Natural killer cell treated with Interleukin-12 subunit alpha and Interleukin-12 subunit beta and Interleukin-15 and Interleukin-18, amount 100 ng/mL, for 72 hours (primary cell): ENCODE results near the gene GPRC5A. TPM values are rescaled to one million over a fixed set of nuclear protein-coding genes. Genes with fewer than 3 reads are reported as not detected.
"Not testable (repeated sequence)": the region's sequence is repeated elsewhere in the genome, so short reads cannot be mapped to it uniquely, and the experiment has no call there.

Experiments
- ATAC-seq, 2 donors: fragments of 150-1000 bp; cut with Tn5 transposase in 1 of 2; sonication (Bioruptor Pico), chemical (Tn5 transposase) in 1 of 2; 2 replicates each; pipeline ENCODE4 v1.10.0; 2021
- DNase-seq: peaks from one replicate; pipeline ENCODE4 v3.0.0; 2022; ENCODE audit warnings: low spot score
- H3K27ac Mint-ChIP-seq, 2 donors: 1 replicate in 1 of 2; 2 replicates in 1 of 2; pipeline ENCODE4 v1.8.0; 2022; ENCODE audit warnings: mixed read lengths in 2 of 2, mild to moderate bottlenecking in 1 of 2, moderate library complexity in 1 of 2
- H3K27me3 Mint-ChIP-seq, 2 donors: 1 replicate in 1 of 2; 2 replicates in 1 of 2; pipeline ENCODE4 v1.8.0; 2022; ENCODE audit warnings: mixed read lengths in 2 of 2
- H3K36me3 Mint-ChIP-seq: one replicate; pipeline ENCODE4 v1.8.0; 2022; ENCODE audit warnings: mixed read lengths
- H3K4me1 Mint-ChIP-seq, 2 donors: 1 replicate in 1 of 2; 2 replicates in 1 of 2; pipeline ENCODE4 v1.8.0; 2022; ENCODE audit warnings: low read depth in 2 of 2, mixed read lengths in 2 of 2, mild to moderate bottlenecking in 1 of 2
- H3K4me3 Mint-ChIP-seq: one replicate; pipeline ENCODE4 v1.8.0; 2022; ENCODE audit warnings: mixed read lengths
- H3K9me3 Mint-ChIP-seq: 2 replicates; pipeline ENCODE4 v1.8.0; 2022; ENCODE audit warnings: mixed read lengths
- total RNA-seq, 2 donors: library from RNA; stranded (reverse); gene quantifications; one replicate each; pipeline ENCODE4 v1.2.3, GENCODE V29; 2022

Gene GPRC5A
- total RNA-seq = not detected

- ATAC-seq (peak; percentile 57 to 64), DNase-seq (peak; percentile 66)
- peaks cover 43 to 62% of the 10 kb centered on the region in 2 donors for H3K27me3 Mint-ChIP-seq
- H3K4me3 Mint-ChIP-seq = peak within 1 kb of the TSS; percentile 49
- H3K36me3 Mint-ChIP-seq = no peaks in the 10 kb centered on the region
- H3K9me3 Mint-ChIP-seq = no peaks in the 10 kb centered on the region
- H3K27ac Mint-ChIP-seq = no peak within 1 kb of the TSS
- H3K4me1 Mint-ChIP-seq = peaks cover 0 to 5% of the 10 kb centered on the region in 2 donors
Observed at GRCh38 chr12:12891080-12891880, at the start of gene GPRC5A. TSS of gene GPRC5A (plus strand) at chr12:12891562. CDS start at chr12:12908250, 16,688 bp downstream.

GRCh38 chr12:12845794-12846243 lies 45.5 kb upstream of the GPRC5A start:
- DNase-seq = no peak
- Mint-ChIP-seq H3K27ac (no peak overlapping the region), H3K9me3 (no peaks in the 10 kb centered on the region), H3K27me3 (no peaks in the 10 kb centered on the region), H3K36me3 (no peaks in the 10 kb centered on the region), H3K4me3 (no peak overlapping the region), H3K4me1 (no peaks in the 10 kb centered on the region)
- ATAC-seq = no peak

DNA sequence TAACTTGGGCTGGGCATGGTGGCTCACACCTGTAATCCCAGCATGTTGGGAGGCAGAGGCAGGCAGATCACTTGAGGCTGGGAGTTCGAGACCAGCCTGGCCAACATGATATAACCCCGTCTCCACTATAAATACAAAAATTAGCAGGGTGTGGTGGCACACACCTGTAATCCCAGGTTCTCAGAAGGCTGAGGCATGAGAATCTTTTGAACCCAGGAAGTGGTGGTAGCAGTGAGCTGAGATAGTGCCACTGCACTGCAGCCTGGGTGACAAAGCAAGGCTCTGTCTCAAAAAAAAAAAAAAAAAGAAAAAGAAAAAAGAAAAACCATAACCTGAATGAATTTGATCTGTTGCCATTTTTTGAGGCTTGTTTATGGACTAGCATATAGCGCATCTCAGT lies 44.6 kb upstream of the GPRC5A start:
- H3K4me1 Mint-ChIP-seq, H3K27ac Mint-ChIP-seq, H3K27me3 Mint-ChIP-seq, ATAC-seq, H3K9me3 Mint-ChIP-seq, DNase-seq, H3K4me3 Mint-ChIP-seq, H3K36me3 Mint-ChIP-seq: not testable (repeated sequence)

DNA sequence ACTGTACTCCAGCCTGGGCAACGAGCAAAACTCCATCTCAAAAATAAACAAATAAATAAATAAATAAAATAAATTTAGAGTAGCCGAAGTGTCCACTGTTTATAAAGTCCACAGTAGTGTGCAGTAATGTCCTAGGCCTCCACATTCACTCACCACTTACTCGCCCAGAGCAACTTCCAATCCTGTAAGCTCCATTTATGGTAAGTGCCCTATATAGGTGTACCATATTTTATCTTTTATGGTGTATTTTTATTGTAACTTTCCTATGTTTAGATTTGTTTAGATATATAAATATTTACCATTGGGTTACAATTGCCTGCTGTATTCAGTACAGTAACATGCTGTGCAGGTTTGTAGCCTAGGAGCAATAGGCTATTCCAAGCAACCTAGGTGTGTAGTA lies 37.9 kb upstream of the GPRC5A start:
- ATAC-seq (no peak), DNase-seq (no peak)
- Mint-ChIP-seq H3K27me3 (no peaks in the 10 kb centered on the region), H3K4me3 (no peak overlapping the region), H3K36me3 (no peaks in the 10 kb centered on the region), H3K27ac (no peak overlapping the region), H3K9me3 (no peaks in the 10 kb centered on the region), H3K4me1 (no peaks in the 10 kb centered on the region)

DNA sequence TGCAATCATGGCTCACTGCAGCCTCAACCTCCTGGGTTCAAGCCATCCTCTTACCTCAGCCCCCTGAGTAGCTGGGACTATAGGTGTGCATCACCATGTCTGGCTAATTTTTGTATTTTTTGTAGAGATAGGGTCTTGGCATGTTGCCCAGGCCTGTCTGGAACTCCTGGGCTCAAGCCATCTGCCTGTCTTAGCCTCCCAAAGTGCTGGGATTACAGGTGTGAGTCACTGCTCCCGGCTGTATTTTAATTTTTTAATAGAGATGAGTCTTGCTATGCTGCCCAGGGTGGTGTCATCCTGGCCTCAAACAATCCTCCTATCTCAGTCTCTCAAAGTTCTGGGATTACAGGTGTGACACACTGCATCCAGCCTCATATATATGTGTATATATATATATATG lies 31.7 kb upstream of the GPRC5A start:
- H3K27ac Mint-ChIP-seq = no peak overlapping the region

GRCh38 chr12:12864243-12864642 lies 27.1 kb upstream of the GPRC5A start:
- Mint-ChIP-seq H3K27ac (no peak overlapping the region), H3K9me3 (no peaks in the 10 kb centered on the region), H3K36me3 (peaks cover 3% of the 10 kb centered on the region), H3K4me3 (no peak overlapping the region), H3K27me3 (no peaks in the 10 kb centered on the region), H3K4me1 (no peaks in the 10 kb centered on the region)
- ATAC-seq (no peak), DNase-seq (no peak)

More for the DNA sequence above, 31.7 kb upstream of the GPRC5A start:
- Mint-ChIP-seq H3K4me3 (no peak overlapping the region), H3K27me3 (no peaks in the 10 kb centered on the region), H3K9me3 (no peaks in the 10 kb centered on the region), H3K36me3 (peaks cover 6% of the 10 kb centered on the region), H3K4me1 (no peaks in the 10 kb centered on the region)
- DNase-seq = no peak
- ATAC-seq = no peak

- Mint-ChIP-seq H3K4me1 (no peaks in the 10 kb centered on the region), H3K9me3 (no peaks in the 10 kb centered on the region), H3K27ac (no peak overlapping the region), H3K4me3 (no peak overlapping the region), H3K27me3 (peaks cover 0 to 6% of the 10 kb centered on the region in 2 donors), H3K36me3 (no peaks in the 10 kb centered on the region)
- DNase-seq = no peak
- ATAC-seq = no peak
Observed at GRCh38 chr12:12868477-12869235, 22.7 kb upstream of the GPRC5A start.

DNA sequence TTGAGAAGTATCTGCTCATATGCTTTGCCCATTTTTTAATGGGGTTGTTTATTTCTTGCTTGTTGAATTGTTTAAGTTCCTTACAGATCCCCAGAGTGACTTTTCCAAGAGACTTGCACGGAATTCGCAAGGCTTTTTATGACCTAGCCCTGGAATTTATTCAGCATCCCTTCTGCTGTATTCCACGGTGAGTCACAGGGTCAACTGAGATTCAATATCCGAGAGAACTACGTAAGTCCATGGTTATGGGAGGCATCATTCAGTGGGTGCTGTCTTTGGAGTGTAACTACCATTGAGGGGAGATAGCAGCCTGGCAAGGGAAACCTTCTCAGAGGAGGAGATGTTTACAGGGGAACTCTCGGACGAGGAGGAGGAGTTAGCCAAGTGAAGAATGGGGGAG lies 20.9 kb upstream of the GPRC5A start:
- Mint-ChIP-seq H3K27ac (no peak overlapping the region), H3K9me3 (no peaks in the 10 kb centered on the region), H3K4me1 (no peaks in the 10 kb centered on the region), H3K36me3 (no peaks in the 10 kb centered on the region), H3K27me3 (peaks cover 0 to 6% of the 10 kb centered on the region in 2 donors), H3K4me3 (no peak overlapping the region)
- ATAC-seq = no peak
- no peak for DNase-seq

GRCh38 chr12:12871587-12872138 lies 19.7 kb upstream of the GPRC5A start:
- Mint-ChIP-seq H3K4me3 (no peak overlapping the region), H3K9me3 (no peaks in the 10 kb centered on the region), H3K36me3 (no peaks in the 10 kb centered on the region), H3K4me1 (no peaks in the 10 kb centered on the region), H3K27ac (no peak overlapping the region), H3K27me3 (peaks cover 0 to 6% of the 10 kb centered on the region in 2 donors)
- DNase-seq (no peak), ATAC-seq (no peak)

DNA sequence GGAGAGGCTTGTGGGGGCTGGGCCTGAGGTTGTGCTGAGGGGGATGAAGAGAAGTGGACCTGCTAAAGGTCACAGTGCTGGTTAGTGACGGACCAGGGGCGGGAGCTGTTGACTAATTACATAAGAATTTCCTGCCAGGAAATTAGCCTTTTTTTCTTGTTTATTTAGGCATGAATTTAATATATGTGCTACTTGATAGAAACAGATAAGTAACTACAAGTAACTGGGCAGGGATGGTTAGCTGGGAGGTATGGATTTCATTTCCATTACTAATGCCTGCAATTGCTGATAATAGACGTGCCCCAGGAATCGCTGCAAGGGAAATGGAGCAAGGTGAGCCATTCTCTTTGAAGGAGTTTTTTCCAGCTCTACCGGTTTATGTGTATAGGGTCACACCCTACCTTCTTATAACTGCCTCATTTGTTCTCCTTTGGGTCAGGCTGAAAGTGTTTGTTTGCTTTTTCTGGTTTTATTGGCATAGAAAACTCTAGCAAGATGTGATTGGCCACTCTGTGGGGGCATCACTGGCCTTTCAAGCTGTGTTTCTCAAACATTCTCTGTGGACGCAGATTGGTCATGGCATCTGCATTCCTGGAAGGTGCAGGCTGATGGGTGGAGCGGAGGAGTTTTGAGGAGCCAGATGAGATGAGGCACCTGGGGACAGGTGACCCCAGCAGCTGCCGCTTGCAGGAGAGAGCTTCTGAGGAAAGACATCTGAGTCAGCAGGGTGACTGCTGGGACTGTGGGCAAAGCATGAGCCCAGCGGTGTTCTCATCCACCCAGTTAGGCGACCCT lies 19.0 kb upstream of the GPRC5A start:
- peaks cover 0 to 10% of the 10 kb centered on the region in 2 donors for H3K27me3 Mint-ChIP-seq
- DNase-seq = no peak
- no peak overlapping the region for H3K4me3 Mint-ChIP-seq
- no peak overlapping the region for H3K27ac Mint-ChIP-seq
- H3K4me1 Mint-ChIP-seq = no peaks in the 10 kb centered on the region
- peak in 1 of 2 donors; percentile 28 for ATAC-seq
- H3K9me3 Mint-ChIP-seq = no peaks in the 10 kb centered on the region
- H3K36me3 Mint-ChIP-seq = no peaks in the 10 kb centered on the region

DNA sequence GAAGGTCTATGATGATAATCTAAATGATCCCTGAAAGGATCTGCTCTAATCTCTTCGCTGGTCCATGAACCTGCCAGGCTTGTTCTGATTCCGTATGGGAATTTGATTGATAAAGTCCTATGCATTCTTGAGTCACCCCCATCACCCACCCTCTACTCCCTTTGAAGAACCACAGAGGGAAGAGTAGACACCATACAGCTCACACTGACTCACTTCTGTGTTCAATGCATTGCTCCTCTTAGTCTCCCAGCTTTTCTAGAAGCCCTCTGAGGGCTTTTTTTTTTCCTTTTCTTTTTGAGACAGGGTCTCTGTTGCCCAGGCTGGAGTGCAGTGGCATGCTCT lies 18.5 kb upstream of the GPRC5A start:
- H3K27me3 Mint-ChIP-seq = peaks cover 0 to 13% of the 10 kb centered on the region in 2 donors
- ATAC-seq (no peak), DNase-seq (no peak)
- H3K4me3 Mint-ChIP-seq = no peak overlapping the region
- H3K9me3 Mint-ChIP-seq = no peaks in the 10 kb centered on the region
- H3K36me3 Mint-ChIP-seq = no peaks in the 10 kb centered on the region
- no peak overlapping the region for H3K27ac Mint-ChIP-seq
- no peaks in the 10 kb centered on the region for H3K4me1 Mint-ChIP-seq

- no peak for DNase-seq
- ATAC-seq = peak in 1 of 2 donors; percentile 43
- Mint-ChIP-seq H3K36me3 (no peaks in the 10 kb centered on the region), H3K4me1 (no peaks in the 10 kb centered on the region), H3K4me3 (no peak overlapping the region), H3K9me3 (no peaks in the 10 kb centered on the region), H3K27ac (no peak overlapping the region), H3K27me3 (peaks cover 2 to 13% of the 10 kb centered on the region in 2 donors)
Observed at GRCh38 chr12:12874029-12874428, 17.3 kb upstream of the GPRC5A start.

DNA sequence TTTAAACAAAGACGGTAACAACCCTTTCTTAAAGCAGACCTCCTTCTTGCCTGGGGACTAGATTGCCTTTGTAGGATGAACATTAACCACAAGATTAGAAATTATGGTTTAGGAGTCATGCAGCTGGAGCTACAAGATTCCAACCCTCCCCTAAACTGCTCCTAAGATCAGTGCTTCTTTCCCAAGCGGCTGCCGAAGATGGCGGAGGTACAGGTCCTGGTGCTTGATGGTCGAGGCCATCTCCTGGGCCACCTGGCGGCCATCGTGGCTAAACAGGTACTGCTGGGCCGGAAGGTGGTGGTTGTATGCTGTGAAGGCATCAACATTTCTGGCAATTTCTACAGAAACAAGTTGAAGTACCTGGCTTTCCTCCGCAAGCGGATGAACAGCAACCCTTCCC lies 16.1 kb upstream of the GPRC5A start:
- H3K27ac Mint-ChIP-seq, H3K4me3 Mint-ChIP-seq, ATAC-seq, H3K36me3 Mint-ChIP-seq, DNase-seq, H3K9me3 Mint-ChIP-seq, H3K4me1 Mint-ChIP-seq: not testable (repeated sequence)
- peaks cover 2 to 12% of the 10 kb centered on the region in 2 donors for H3K27me3 Mint-ChIP-seq
